ENCODE measurements around the gene IFI27L1.
A peak's percentile ranks its signal among the peaks of the same experiment; 100 is the strongest.

IFI27L1 gene

DNA sequence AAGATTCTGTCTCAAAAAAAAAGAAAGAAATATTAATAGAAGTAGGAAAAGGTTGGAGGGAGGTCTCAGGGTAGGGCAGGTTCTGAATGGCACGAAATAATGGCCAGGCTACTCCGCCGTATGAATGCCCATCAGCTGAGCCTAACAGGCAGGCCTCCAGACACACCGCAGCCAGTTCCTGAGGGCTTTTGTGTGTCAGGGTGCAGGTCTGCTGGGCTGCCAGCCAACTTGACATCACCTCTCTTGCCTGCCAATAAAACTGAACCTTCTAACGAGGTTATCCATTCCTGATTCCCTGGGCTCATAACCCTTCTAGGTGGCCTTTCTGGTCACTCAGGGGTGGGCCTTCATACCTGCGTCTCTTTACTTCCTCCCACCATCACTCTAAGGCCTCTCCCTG, 32.4 kb downstream of the IFI27L1 start:
- no peak for DNase-seq (ENCODE audit: insufficient read length, low spot score)
- FAIRE-seq: no peak

DNA sequence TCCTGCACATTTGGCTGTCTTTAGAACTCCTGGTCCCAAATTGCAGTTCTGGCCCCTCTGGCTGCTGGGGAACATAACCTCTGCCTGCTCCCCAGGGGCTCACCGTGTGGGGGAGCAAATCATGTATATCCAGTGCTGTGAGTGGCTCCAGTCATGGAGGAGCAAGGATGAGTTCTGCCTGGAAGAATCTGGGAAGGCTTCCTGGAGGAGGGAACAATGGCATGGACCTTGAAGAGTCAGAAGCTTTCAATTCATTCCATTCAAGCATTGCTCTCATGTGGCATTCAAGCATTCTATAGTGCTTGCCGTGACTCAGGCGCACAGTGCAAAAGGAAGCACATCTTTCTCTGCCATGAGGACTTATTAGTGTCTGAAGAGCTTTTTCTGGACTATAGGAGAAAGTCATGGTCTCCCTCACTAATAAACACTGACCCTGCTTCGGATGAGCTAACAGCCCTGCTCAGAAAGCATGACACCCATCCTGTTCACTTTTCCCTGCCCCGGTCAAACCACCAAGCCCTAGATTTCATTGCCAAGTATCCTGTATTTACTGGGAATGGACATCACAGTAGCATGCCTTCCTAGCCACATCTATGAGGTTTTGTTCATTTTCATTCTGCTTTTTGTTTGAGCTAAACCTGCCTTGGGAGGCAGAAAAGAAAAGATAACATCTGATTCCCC, 32.9 kb downstream of the IFI27L1 start:
- FAIRE-seq (no peak), DNase-seq (ENCODE audit: insufficient read length, low spot score) (no peak)

DNA sequence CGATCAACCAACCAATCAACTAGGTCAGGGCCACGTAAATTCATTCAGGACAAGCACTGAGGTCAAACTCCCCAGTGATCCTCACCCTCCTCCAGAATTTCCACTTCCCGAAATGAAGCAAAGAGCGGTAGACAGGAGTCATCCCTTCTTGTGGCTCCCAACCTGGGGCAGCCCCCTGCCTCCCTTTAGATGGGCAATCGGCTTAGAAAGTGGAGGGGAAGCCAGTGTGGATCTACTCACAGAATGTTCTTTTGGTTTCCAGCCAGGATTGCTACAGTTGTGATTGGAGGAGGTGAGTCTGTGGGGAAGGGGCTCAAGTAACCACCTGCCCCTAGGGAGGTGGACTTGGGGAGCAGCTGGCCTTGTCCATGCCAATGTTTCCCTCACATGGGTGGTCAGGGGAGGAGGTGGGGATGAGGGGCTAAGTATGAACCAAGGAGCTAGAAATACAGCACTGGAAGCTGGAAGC, 33.5 kb downstream of the IFI27L1 start:
- FAIRE-seq (no peak), DNase-seq (ENCODE audit: insufficient read length, low spot score) (no peak)

DNA sequence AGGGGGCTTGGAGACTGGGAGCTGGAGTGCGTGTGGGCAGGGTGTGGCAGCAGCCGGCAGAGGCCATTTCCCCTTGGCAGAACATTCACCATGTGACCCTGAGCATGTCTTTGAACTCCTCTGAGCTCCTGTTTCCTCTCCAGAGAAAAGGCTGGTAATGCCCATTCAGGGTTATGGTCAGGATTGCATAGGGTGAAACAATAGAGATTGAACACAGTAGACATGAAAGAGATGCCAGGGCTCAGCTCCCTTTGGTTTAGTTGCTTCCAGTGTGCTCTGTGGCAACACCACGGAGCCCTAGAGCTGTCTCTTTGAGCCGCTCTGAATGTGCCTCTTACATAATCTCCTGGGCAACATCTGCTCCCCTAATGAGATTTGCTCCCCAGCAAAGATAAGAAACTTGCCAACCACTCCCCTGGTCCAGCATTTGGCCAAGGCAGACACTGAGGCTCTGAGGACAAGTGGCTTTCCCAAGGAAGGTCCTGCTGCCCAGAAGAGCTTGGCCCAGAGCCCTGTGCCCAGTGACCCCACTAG, 34.0 kb downstream of the IFI27L1 start:
- DNase-seq (ENCODE audit: insufficient read length, low spot score) (no peak), FAIRE-seq (no peak)

DNA sequence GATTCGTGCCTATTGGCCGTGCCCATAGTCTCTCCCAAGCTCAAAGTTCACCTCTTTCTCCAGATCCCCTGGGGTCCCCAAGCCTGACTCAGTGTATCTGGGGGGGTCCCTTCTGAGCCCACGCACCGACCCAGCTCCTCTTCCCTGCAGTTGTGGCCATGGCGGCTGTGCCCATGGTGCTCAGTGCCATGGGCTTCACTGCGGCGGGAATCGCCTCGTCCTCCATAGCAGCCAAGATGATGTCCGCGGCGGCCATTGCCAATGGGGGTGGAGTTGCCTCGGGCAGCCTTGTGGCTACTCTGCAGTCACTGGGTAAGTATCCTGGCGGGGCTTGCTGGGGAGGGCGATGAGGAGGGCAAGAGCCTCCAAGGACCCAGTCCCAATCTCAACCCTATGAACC, 34.5 kb downstream of the IFI27L1 start:
- DNase-seq (ENCODE audit: insufficient read length, low spot score): no peak
- no peak for FAIRE-seq

DNA sequence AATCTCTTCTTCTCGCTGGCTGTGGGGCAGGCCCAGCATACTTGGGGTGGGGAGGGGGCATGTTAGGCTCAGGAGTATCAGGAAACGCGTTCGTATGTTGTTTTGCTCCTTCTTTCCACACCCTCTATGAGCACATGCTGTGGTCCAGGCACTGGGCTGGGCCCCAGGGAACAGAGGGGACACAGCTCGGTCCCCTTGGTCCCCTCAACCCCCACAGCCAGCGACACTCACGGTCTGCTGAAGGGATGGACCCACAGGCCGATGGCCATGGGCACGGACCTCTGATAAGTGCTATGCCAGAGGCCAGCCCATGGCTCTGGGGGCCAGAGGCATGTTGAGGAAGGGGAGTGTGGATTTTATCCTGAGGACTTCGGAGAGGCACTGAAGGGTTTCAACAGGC, 35.6 kb downstream of the IFI27L1 start:
- FAIRE-seq (no peak), DNase-seq (ENCODE audit: insufficient read length, low spot score) (no peak)

DNA sequence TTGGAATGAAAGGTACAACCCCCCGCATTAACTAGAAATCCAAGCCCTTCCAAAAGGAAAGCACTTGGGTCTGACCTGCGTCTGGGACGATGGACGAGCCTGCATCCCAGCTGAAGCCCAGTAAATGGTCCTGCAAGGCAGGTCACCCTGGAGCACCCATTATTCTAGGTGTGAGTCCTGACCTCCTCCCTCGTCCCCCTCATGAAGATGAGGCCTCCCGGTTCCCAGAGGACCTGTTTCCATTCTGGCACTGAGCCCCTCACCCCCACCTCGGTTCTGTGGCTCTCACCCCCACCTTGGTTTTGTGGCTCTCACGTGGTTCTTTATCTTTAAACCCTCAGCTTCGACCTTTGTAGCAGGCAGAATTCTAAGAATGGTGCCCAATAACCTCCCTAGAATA, 36.7 kb downstream of the IFI27L1 start:
- FAIRE-seq (no peak), DNase-seq (ENCODE audit: insufficient read length, low spot score) (no peak)

DNA sequence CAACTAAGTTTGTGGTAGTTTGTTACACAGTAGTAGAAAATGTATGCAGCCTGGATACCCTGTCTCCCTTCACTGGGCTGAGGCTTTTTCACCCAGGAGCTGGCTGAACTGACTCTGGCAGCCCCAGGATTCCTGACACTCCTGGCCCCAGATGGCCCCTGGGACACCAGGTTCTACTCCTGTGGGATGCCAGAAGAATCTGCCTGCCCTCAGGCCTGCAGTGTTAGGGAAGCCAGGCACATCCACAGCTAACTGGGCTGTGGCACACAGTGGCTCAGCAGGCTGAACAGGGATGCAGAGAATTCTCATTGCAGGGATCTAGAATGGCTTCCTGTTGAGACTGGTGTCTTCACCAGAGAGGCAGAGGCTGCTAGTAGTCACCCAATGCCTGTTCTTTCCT, 38.0 kb downstream of the IFI27L1 start:
- FAIRE-seq (no peak), DNase-seq (ENCODE audit: insufficient read length, low spot score) (no peak)

DNA sequence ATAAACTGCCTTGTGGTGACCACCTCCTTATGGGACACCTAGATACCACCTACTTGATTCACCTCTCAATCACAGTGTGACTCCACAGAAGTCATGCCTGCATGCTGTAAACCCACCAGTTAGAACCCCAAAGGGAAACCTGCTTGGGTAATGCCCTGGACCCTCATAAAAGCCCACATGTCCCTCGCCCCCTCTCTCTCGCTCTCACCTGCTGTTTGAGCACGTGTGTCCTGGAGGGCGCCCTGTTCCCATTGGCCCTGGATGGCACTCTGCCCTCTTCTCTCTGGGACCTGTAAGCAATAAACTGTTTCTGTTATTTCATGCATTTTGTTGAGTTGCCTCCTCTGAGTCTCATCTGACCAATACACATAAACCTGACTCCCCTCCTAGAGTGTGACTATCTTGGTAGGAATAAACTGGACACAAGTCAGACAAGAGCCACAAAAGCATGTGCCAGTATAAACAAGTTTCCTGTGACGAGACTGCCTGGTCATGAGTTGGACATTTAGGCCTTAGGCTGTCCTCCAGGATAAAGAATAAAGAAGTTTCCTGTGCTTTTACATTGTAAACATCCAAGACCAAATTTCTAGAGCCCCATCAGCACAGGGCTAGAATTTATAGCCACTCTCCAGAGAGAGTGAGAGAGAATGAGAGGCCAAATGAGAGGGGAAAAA, 39.7 kb downstream of the IFI27L1 start:
- FAIRE-seq: no peak

DNA sequence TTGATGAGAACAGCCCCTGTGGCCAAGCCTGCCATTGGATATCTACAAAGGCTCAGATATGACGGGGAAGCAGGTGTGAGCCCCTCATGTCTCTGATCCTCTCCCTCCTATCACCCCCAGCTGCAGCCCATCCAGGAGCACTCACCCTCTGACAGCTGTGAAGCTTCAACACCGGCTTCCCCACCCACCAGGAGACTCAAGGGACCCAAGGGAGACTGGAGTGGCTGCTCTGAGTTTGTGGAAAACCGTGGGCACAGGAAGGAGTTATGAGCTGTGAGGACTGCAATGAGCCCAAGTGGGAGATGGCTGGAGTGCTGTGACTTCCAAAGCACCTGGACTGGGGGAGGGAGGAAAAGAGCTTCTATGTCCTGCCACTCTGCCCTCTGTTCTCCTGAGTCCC, 40.4 kb downstream of the IFI27L1 start:
- no peak for FAIRE-seq
- no peak for DNase-seq (ENCODE audit: insufficient read length, low spot score)

More for the DNA sequence above, 39.7 kb downstream of the IFI27L1 start:
- DNase-seq (ENCODE audit: insufficient read length, low spot score): no peak

DNA sequence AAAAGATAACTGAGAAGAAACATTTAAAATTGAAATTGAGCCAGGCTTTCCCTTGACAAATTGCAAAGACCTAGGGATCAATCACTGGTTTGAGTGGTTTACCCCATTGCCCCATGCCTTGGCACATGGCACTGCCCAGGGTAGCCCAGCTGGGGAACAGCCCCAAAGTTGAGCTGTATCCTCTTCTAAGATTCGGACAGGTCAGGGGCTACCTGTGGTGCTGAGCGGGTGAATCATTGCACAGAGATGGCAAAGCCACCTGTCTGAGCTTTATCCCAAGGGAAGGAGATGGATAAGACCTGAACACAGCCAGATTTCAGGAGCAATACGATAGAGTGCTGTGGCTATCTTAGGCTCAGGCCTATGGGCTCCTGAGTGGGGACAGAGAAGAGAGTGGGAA, 41.3 kb downstream of the IFI27L1 start:
- FAIRE-seq (no peak), DNase-seq (ENCODE audit: insufficient read length, low spot score) (no peak)

DNA sequence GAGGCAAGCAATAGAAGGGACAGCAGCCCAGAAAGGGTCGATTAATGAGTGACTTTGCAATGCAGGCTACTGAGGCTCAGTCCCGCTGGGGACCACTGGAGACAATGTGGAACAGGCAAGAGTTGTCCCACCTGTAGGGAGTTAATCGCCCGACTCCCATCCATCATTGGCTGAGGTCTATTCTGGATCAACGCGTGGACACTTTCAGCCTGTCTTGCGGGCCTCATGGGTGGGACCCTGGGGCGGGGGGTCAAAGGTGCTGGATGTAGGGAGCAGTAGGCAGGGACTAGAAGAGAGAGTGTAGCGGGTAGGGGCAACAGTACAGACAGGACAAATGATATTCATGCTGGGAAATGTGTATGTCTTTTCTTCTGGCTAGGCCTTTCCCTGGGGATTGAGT, 42.2 kb downstream of the IFI27L1 start:
- DNase-seq (ENCODE audit: insufficient read length, low spot score) (no peak), FAIRE-seq (no peak)

DNA sequence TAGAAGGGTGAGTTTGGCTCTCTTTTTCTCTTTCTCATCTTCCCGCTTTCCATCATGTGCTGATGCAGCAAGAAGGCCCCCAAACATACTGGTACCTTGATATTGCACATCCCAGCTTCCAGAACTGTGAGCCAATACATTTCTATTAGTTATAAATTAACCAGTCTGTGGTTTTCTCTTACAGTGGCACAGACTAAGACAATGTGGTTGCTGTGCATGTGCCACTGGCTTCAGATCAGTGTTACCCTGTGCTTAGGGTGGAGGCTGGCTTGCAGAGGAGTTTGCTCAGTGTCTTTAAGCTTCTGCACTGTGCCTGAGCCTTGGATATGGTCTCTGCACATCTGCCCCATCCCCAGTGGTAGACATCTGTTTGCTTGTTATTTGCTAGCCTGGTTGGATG, 42.8 kb downstream of the IFI27L1 start:
- DNase-seq (ENCODE audit: insufficient read length, low spot score): no peak
- no peak for FAIRE-seq

DNA sequence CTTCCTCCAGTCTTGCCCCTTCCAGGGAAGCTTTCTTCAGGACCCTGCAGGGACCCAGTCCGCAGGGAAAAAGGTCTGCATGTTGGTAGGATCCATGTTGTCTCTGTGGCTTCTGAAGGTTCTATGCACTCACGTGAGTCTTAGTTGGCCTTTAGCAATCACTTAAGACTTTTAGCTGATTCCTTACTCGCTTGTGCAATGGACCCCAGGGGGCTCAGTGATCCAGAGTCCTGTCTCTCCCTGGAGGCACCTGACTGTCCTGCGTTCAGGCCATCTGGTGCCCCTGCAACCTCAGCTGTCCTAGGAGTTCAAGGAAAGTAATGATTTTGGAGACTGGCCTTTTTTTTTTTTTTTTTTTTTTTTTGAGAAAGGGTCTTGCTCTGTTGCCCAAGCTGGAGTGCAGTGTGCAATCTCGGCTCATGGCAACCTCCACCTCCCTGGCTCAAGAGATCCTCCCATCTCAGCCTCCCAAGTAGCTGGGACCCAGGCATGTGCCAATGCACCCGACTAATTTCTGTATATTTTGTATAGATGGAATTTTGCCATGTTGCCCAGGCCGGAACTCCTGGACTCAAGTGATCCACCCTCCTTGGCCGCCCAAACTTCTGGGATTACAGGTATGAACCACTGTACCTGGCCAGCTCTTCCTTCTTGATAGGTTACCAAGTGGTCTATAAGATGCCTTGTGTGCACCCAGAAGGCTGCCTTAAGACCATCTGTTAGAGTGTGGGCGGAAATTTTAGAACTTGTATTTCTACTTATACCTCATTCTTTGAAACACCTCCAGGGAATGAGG, 43.7 kb downstream of the IFI27L1 start:
- no peak for DNase-seq (ENCODE audit: insufficient read length, low spot score)
- FAIRE-seq: no peak

DNA sequence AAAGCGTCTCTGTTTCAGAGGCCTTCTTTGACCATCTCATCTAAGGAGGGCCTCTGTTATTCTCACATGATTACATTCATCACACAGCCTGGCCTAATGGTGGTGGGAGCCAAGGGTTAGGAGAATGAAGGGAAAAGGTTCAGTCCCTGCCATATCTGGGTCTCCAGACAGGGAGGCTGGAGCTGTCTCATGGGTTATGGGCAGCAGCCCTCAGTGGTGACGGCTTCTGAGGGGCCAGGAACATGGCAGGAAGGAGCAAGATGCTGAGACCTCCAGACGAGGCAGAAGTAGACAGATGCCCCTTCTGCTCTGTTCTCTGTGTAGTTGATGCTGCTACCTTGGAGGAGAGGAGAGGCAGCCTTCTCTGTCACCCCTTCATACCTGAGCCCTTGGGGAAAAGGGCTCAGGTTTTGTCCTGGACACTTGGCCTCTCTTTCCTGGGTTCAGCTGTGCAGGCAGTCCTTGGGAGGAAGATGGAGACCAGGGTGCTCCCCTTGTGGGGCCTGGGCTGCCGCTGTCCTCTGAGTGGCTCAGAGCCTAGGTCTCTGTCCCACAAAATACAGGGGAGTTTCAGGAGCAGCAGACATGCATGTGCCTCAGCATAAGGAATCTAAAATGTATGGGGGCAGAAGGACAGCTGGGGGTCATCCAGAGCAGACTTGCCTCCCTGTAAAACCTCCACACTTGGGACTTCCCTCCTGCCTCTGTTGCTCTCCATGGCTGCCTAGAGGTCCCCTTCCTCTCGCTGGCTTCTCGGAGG, 44.7 kb downstream of the IFI27L1 start:
- DNase-seq (ENCODE audit: insufficient read length, low spot score): no peak
- FAIRE-seq: no peak

DNA sequence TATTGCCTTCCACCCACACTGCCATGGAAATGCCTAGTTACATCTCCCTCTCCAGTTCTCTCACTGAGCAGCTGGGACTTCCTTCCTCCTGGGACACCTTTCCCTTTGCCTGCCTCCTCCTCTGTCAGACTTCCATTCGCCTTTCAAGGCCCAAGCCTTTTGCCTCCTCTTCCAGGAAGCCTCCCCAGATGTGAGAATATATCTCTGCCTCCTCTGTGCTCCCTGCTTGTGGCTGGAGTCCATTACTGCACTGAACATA, 45.2 kb downstream of the IFI27L1 start:
- DNase-seq (ENCODE audit: insufficient read length, low spot score) (no peak), FAIRE-seq (no peak)

DNA sequence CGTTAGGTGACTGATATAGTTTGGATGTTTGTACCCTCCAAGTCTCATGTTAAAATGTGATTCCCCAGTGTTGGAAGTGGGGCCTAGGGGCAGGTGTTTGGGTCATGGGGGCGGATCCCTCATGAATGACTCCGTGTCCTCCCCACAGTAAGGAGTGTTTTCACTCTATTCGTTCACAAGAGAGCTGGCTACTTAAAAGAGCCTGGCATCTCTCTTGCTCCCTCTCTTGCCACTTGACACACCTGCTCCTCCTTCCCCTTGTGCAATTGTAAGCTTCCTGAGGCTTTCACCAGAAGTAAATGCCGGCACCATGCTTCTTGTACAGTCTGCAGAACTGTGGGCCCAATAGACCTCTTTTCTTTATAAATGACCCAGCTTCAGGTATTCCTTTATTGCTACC, 45.7 kb downstream of the IFI27L1 start:
- DNase-seq (ENCODE audit: insufficient read length, low spot score): no peak
- no peak for FAIRE-seq

DNA sequence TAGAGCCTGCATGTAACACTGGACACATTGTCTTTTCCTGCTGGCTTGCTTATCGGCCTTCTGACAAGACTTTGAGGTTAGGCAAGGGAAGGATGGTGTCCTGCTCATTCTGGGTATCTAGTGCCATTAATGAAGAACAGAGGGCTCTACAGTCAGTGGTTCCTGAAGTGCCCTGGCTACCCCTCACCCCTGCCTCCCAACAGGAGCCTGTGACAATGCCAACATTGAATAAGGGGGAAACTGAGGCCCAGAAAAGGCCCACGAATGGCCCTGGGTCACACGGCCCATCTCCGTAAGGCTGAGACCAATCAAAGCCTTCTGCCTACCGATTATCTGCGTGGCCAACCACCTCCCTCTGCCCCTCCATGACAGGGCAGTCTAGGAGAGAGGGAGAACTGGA, 46.2 kb downstream of the IFI27L1 start:
- FAIRE-seq: no peak
- no peak for DNase-seq (ENCODE audit: insufficient read length, low spot score)

DNA sequence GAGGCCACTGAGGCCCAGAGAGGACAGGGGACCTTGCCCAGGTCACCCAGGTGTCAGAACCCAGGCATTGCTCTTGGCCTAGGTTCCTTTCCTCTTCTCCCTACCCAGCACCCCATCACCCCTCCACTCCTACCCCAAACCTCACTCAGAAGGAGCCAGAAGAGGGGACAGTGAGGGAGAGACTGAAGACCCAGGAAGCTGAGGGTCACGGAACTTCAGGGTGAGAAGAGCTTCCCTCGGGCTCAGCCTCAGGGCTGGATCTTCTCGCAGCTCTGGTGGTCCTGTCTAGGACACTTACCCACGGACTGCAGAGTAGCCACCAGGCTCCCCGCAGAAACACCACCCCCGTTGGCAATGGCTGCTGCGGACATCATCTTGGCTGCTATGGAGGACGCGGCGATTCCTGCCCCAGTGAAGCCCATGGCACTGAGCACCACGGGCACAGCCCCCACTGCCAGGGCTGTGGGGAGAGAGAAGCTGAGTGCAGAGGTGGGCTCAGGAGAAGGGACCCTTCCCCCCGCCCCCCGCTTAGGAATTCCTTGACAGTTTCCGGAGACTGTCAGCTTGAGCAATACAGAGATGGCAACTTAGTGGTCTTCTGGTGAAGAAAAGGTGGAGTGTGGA, 47.2 kb downstream of the IFI27L1 start:
- DNase-seq (ENCODE audit: insufficient read length, low spot score) (no peak), FAIRE-seq (peak; percentile 26)

DNA sequence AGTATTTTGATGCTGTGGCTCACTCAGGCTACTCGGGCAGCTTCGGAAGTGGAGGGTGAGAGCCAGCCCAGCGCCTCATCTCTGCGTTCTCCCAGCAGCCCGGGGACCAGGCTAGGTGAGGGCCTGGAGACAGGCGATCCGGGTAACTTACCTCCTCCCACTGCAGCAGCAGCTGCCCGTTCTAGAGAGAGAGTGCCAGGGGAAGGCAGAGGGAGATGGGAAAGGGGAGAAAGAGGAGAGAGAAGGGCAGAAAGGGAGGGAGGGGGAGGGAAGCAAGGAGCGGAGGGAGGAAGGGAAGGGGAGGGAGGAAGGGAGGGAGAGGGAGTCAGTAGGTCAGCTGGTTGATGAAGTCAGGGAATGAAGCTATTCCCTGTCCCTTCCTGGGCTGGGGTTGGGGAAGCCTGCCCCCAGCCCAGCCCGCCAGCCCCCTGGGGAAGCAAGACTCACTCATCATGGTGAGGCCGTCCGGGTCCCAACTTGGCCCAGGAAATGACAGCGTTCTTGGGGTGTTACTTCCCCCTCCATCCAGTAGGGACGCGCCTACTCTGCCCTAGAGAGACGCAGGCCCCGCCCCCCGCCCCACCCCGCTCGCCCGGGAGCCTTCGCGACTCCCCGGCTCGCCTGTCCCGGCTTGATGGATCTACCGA, 48.1 kb downstream of the IFI27L1 start, which contains the start of gene IFI27L2:
Gene IFI27L2, minus strand, starts transcription at position 494 of the 647 bp plus-strand sequence. Its CDS starts 40 bp downstream, at position 454.
- peak; percentile 85 for DNase-seq (ENCODE audit: insufficient read length, low spot score)

More for the DNA sequence above, 48.1 kb downstream of the IFI27L1 start, which contains the start of gene IFI27L2:
- FAIRE-seq: peak; percentile 86
